Upper lobe of right lung (tissue), 1 donor: ENCODE measurements around the gene PTAFR. TPM values are rescaled to one million over a fixed set of nuclear protein-coding genes. Genes with fewer than 3 reads are reported as not detected.
"Not testable (repeated sequence)": the region's sequence is repeated elsewhere in the genome, so short reads cannot be mapped to it uniquely, and the experiment has no call there.

ENCODE experiments used
- ATAC-seq: fragments of 200-7000 bp; cut with Tn5 transposase; one replicate; pipeline ENCODE4 v1.9.1; 2020; ENCODE audit warnings: mild to moderate bottlenecking, moderate library complexity
- DNase-seq: peaks from one replicate; pipeline ENCODE4 v3.0.0-alpha.2; 2020
- H3K27ac ChIP-seq: fragments of 200-600 bp; one replicate; pipeline ENCODE4 v1.8.0; 2022
- H3K27me3 ChIP-seq: fragments of 200-600 bp; one replicate; pipeline ENCODE4 v1.8.0; 2022; ENCODE audit warnings: mild to moderate bottlenecking
- H3K36me3 ChIP-seq: fragments of 200-600 bp; one replicate; pipeline ENCODE4 v1.8.0; 2022
- H3K4me1 ChIP-seq: fragments of 200-600 bp; one replicate; pipeline ENCODE4 v1.8.0; 2022
- H3K4me3 ChIP-seq: fragments of 200-600 bp; one replicate; pipeline ENCODE4 v1.8.0; 2022; ENCODE audit warnings: mild to moderate bottlenecking
- H3K9me3 ChIP-seq: fragments of 200-600 bp; one replicate; pipeline ENCODE4 v1.8.0; 2022
- CTCF ChIP-seq: fragments of 200-600 bp; IDR thresholded peaks from one replicate; pipeline ENCODE4 v1.8.0; 2022; ENCODE audit warnings: antibody characterized with exemption
- intact Hi-C: fragments of 100-400 bp; cut with DNase I; formaldehyde crosslinking; loops from one replicate; pipeline ENCODE4 v1.11.0; 2022
- total RNA-seq: library from RNA; stranded (reverse); fragmentation: NEBNext Ultra II Directional; extraction: Animal tissue kit (Norgen Biotek cat#: 25700); gene quantifications from one replicate; pipeline ENCODE4 v1.2.1, GENCODE V29; 2021
- donor health status: DM: no; HTN: yes; CAD: no; lungs with severe emphysema.

The PTAFR gene
- total RNA-seq, 1 donor from 2014 or later = 31.6 TPM

- Histone ChIP-seq H3K9me3 (no peaks in the 10 kb centered on the region), H3K27ac (no peak overlapping the region), H3K4me1 (no peaks in the 10 kb centered on the region), H3K27me3 (no peaks in the 10 kb centered on the region), H3K36me3 (peaks cover 7% of the 10 kb centered on the region), H3K4me3 (no peak overlapping the region)
- no peak for ATAC-seq
- intact Hi-C loops = no loop called here
- no peak for TF ChIP-seq CTCF
- no peak for DNase-seq
Measured at GRCh38 chr1:28145728-28146127, 30.8 kb downstream of the PTAFR start.

- Histone ChIP-seq H3K4me3 (no peak overlapping the region), H3K27ac (no peak overlapping the region), H3K9me3 (no peaks in the 10 kb centered on the region), H3K36me3 (no peaks in the 10 kb centered on the region), H3K4me1 (peaks cover 2% of the 10 kb centered on the region), H3K27me3 (no peaks in the 10 kb centered on the region)
- no peak for TF ChIP-seq CTCF
- ATAC-seq = peak; percentile 63
- no peak for DNase-seq
- intact Hi-C loops = no loop called here
Measured at GRCh38 chr1:28144203-28145135, 32.0 kb downstream of the PTAFR start.

DNA sequence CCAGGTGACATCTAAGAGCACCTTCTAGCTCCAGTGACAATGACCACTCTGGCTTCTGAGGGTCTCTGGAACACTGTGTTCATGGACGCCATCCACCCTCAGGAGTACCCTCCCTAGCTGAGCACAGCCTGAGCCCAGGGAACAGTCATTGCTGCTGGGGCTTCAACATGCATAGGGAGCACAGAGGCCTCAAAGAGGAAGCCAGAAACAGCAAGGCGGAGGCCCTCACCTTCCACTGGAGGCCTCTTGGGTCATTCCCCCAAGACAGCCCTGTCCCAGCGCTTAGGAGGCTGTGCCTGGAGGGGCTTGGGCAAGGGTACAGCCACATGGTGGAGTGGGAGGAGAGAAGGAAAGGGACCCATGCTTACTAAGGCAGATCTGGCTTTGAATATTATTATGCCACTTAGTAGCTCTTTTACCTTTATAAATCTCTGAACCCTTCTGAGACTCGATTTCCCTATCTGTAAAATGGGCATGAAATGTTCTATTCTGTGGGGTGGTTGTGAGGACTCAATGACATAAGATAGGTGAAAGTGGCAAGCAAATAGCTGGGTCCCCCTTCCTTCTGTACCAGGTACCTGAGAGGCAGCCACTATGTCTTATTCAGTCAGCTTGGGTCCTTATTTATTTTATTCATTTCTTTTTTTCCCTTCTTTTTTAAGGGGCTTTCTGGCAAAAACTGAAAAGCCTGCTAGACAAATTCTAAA, 32.8 kb downstream of the PTAFR start:
- TF ChIP-seq CTCF = no peak
- Histone ChIP-seq H3K4me1 (peaks cover 8% of the 10 kb centered on the region), H3K27ac (no peak overlapping the region), H3K4me3 (no peak overlapping the region), H3K27me3 (no peaks in the 10 kb centered on the region), H3K36me3 (no peaks in the 10 kb centered on the region), H3K9me3 (no peaks in the 10 kb centered on the region)
- peak; percentile 46 for ATAC-seq
- intact Hi-C loops = no loop called here
- DNase-seq = no peak

DNA sequence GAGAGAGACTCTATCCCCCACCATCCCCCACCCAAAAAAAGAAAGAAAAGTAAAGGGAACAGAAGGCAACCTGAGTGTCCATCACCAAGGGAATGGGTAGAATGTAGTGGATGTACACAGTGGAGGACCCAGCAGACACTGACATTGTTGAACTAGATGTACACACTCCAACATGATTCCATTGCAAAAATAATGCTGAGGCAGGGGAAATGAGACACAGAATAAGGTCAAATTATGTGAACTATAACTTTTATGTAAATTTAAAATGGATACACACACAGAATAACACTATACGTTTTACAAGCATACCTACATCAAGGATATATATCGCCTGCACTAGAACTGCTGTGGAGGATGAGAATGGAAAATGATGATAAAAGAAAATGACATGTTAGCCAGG, 34.8 kb downstream of the PTAFR start:
- TF ChIP-seq CTCF = no peak
- ATAC-seq (no peak), DNase-seq (no peak)
- no peak overlapping the region for H3K27ac ChIP-seq
- H3K4me1 ChIP-seq = peaks cover 8% of the 10 kb centered on the region
- intact Hi-C loops = no loop called here
- H3K36me3 ChIP-seq = no peaks in the 10 kb centered on the region
- H3K27me3 ChIP-seq = no peaks in the 10 kb centered on the region
- no peaks in the 10 kb centered on the region for H3K9me3 ChIP-seq
- H3K4me3 ChIP-seq = no peak overlapping the region

GRCh38 chr1:28139866-28140265, 36.6 kb downstream of the PTAFR start:
- H3K4me1 ChIP-seq, H3K36me3 ChIP-seq, ATAC-seq, H3K4me3 ChIP-seq, H3K27ac ChIP-seq, intact Hi-C loops, H3K27me3 ChIP-seq, H3K9me3 ChIP-seq, DNase-seq: not testable (repeated sequence)
